Right lobe of liver (tissue), 4 donors: ENCODE results near the gene ALKBH7.

Experiments
- CTCF ChIP-seq, 4 donors: fragments of 200-600 bp in 3 of 4; fragments of 450-650 bp in 1 of 4; IDR thresholded peaks; one replicate each; pipeline versions ENCODE4 v1.5.1 to v1.8.0; 2016 to 2022; ENCODE audit warnings: antibody characterized with exemption in 4 of 4, mild to moderate bottlenecking in 2 of 4
- POLR2A ChIP-seq: fragments of 450-650 bp; IDR thresholded peaks from one replicate; pipeline ENCODE4 v1.6.1; 2017; ENCODE audit warnings: antibody characterized with exemption, mild to moderate bottlenecking
- donor health status: DM: no; HTN: no; CAD: no.
- donor health status: DM: no; HTN: no; CAD: no.
- donor health status: DM: no; HTN: yes; CAD: no.

GRCh38 chr19:6392221-6393073, 19.9 kb downstream of the ALKBH7 start:
- TF ChIP-seq POLR2A (no peak), CTCF (IDR thresholded peaks at IDR 0.05) (no peak)
